Osteoblast (primary cell): ENCODE results near the gene ANO2. TPM values are rescaled to one million over a fixed set of nuclear protein-coding genes. Genes with fewer than 3 reads are reported as not detected.

Source experiments
- DNase-seq: peaks from one replicate; pipeline ENCODE4 v3.0.0; 2011; ENCODE audit warnings: low spot score, mixed read lengths; ENCODE audit not compliant: insufficient read length; ENCODE audit errors: missing footprints
- H2AFZ ChIP-seq: 2 replicates; pipeline ENCODE4 v1.6.0; 2011; ENCODE audit warnings: mild to moderate bottlenecking, low read length
- H3K27ac ChIP-seq: 2 replicates; pipeline ENCODE4 v1.5.1; 2011; ENCODE audit warnings: mild to moderate bottlenecking, low read depth, low read length, moderate library complexity
- H3K27me3 ChIP-seq: 2 replicates; pipeline ENCODE4 v1.6.0; 2012; ENCODE audit warnings: mild to moderate bottlenecking, control low read depth, inconsistent platforms, low read length, moderate library complexity; ENCODE audit not compliant: insufficient read depth
- H3K36me3 ChIP-seq: 2 replicates; pipeline ENCODE4 v1.5.1; 2011; ENCODE audit warnings: mild to moderate bottlenecking, low read length, control low read depth, moderate library complexity; ENCODE audit not compliant: insufficient read depth
- H3K4me1 ChIP-seq: 2 replicates; pipeline ENCODE4 v1.5.1; 2011; ENCODE audit warnings: mild to moderate bottlenecking, low read length, control low read depth, moderate library complexity; ENCODE audit not compliant: insufficient read depth
- H3K4me2 ChIP-seq: 2 replicates; pipeline ENCODE4 v1.6.0; 2011; ENCODE audit warnings: mild to moderate bottlenecking, low read length; ENCODE audit not compliant: insufficient read depth
- H3K4me3 ChIP-seq: fragments of 200-600 bp; sonication (generic); 3 replicates; pipeline ENCODE4 v1.5.1; 2012; ENCODE audit warnings: mild to moderate bottlenecking, low read length, inconsistent platforms; ENCODE audit not compliant: insufficient read depth
- H3K79me2 ChIP-seq: 2 replicates; pipeline ENCODE4 v1.6.0; 2012; ENCODE audit warnings: mild to moderate bottlenecking, low read length, control low read depth, inconsistent platforms; ENCODE audit not compliant: insufficient read depth
- H3K9me3 ChIP-seq: 2 replicates; pipeline ENCODE4 v1.5.1; 2011; ENCODE audit warnings: low read depth, low read length, control low read depth
- H4K20me1 ChIP-seq: 2 replicates; pipeline ENCODE4 v1.6.0; 2012; ENCODE audit warnings: mild to moderate bottlenecking, low read length, control low read depth; ENCODE audit not compliant: insufficient read depth
- CTCF ChIP-seq: IDR thresholded peaks from 2 replicates; pipeline ENCODE4 v1.5.1; 2011; ENCODE audit warnings: mild to moderate bottlenecking, low read depth, low read length, moderate library complexity; ENCODE audit errors: extremely low read depth
- total RNA-seq: library from RNA; depleted of rRNA; stranded (reverse); fragments of >200 nt; gene quantifications from 2 replicates; pipeline ENCODE4 v1.2.3, GENCODE V29; 2012

ANO2 gene
- total RNA-seq, 1 donor: under 0.01 TPM

GRCh38 chr12:5588176-5588575, 356.9 kb downstream of the ANO2 start:
- no peak for DNase-seq
- H3K27me3 ChIP-seq: no peaks in the 10 kb centered on the region
- no peak overlapping the region for H2AFZ ChIP-seq
- no peaks in the 10 kb centered on the region for H3K79me2 ChIP-seq
- no peak overlapping the region for H3K27ac ChIP-seq
- H3K4me1 ChIP-seq: no peaks in the 10 kb centered on the region
- H4K20me1 ChIP-seq: no peaks in the 10 kb centered on the region
- no peak for TF ChIP-seq CTCF
- no peak overlapping the region for H3K4me3 ChIP-seq
- H3K4me2 ChIP-seq: no peak overlapping the region
- H3K9me3 ChIP-seq: no peaks in the 10 kb centered on the region
- no peaks in the 10 kb centered on the region for H3K36me3 ChIP-seq

GRCh38 chr12:5587711-5588121, 357.3 kb downstream of the ANO2 start:
- no peaks in the 10 kb centered on the region for H3K36me3 ChIP-seq
- no peak for DNase-seq
- H3K4me1 ChIP-seq: no peaks in the 10 kb centered on the region
- no peak overlapping the region for H3K27ac ChIP-seq
- no peaks in the 10 kb centered on the region for H3K27me3 ChIP-seq
- TF ChIP-seq CTCF: no peak
- H3K4me3 ChIP-seq: no peak overlapping the region
- no peak overlapping the region for H2AFZ ChIP-seq
- no peaks in the 10 kb centered on the region for H4K20me1 ChIP-seq
- no peaks in the 10 kb centered on the region for H3K79me2 ChIP-seq
- no peaks in the 10 kb centered on the region for H3K9me3 ChIP-seq
- no peak overlapping the region for H3K4me2 ChIP-seq

GRCh38 chr12:5586201-5586600, 358.9 kb downstream of the ANO2 start:
- Histone ChIP-seq H2AFZ (no peak overlapping the region), H3K79me2 (no peaks in the 10 kb centered on the region)

GRCh38 chr12:5585178-5585577, 359.9 kb downstream of the ANO2 start:
- no peak for TF ChIP-seq CTCF
- no peak overlapping the region for H3K27ac ChIP-seq
- H2AFZ ChIP-seq: no peak overlapping the region
- H3K4me1 ChIP-seq: no peaks in the 10 kb centered on the region
- H3K4me3 ChIP-seq: no peak overlapping the region
- H3K79me2 ChIP-seq: no peaks in the 10 kb centered on the region
- H3K36me3 ChIP-seq: no peaks in the 10 kb centered on the region
- DNase-seq: peak; percentile 66
- H3K27me3 ChIP-seq: no peaks in the 10 kb centered on the region
- H3K4me2 ChIP-seq: no peak overlapping the region
- H3K9me3 ChIP-seq: no peaks in the 10 kb centered on the region
- no peaks in the 10 kb centered on the region for H4K20me1 ChIP-seq

More at GRCh38 chr12:5586201-5586600, 358.9 kb downstream of the ANO2 start:
- H3K9me3 ChIP-seq: no peaks in the 10 kb centered on the region
- no peak overlapping the region for H3K4me3 ChIP-seq
- no peak for DNase-seq
- no peak for TF ChIP-seq CTCF
- H4K20me1 ChIP-seq: no peaks in the 10 kb centered on the region
- no peak overlapping the region for H3K27ac ChIP-seq
- H3K36me3 ChIP-seq: no peaks in the 10 kb centered on the region
- no peaks in the 10 kb centered on the region for H3K27me3 ChIP-seq
- no peaks in the 10 kb centered on the region for H3K4me1 ChIP-seq
- no peak overlapping the region for H3K4me2 ChIP-seq
